GM19099 (cell line): ENCODE results near the gene INO80E.

Experiments used
- POLR2A ChIP-seq: IDR thresholded peaks from 3 replicates; pipeline ENCODE4 v1.6.1; 2011; ENCODE audit warnings: low read depth; ENCODE audit not compliant: insufficient read length; ENCODE audit errors: extremely low read depth

Gene INO80E, protein sequence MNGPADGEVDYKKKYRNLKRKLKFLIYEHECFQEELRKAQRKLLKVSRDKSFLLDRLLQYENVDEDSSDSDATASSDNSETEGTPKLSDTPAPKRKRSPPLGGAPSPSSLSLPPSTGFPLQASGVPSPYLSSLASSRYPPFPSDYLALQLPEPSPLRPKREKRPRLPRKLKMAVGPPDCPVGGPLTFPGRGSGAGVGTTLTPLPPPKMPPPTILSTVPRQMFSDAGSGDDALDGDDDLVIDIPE

GRCh38 chr16:29995911-29996765, at the start of gene INO80E:
Gene INO80E (plus strand): TSS chr16:29996241. CDS start chr16:29996311, 70 bp downstream.
- peak; percentile 74 for TF ChIP-seq POLR2A

DNA sequence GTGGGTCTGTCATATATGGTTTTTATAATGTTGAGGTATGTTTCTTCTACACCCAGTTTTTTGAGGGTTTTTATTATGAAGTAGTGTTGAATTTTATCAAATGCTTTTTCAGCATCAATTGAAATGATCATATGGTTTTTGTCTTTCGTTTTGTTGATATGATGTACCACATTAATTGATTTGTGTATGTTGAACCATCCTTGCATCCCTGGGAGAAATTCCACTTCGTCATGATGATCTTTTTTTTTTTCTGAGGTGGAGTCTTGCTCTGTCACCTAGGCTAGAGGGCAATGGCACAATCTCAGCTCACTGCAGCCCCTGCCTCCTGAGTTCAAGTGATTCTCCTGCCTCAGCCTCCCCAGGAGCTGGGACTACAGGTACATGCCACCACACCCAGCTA, 48.1 kb upstream of the INO80E start:
- TF ChIP-seq POLR2A: no peak

DNA sequence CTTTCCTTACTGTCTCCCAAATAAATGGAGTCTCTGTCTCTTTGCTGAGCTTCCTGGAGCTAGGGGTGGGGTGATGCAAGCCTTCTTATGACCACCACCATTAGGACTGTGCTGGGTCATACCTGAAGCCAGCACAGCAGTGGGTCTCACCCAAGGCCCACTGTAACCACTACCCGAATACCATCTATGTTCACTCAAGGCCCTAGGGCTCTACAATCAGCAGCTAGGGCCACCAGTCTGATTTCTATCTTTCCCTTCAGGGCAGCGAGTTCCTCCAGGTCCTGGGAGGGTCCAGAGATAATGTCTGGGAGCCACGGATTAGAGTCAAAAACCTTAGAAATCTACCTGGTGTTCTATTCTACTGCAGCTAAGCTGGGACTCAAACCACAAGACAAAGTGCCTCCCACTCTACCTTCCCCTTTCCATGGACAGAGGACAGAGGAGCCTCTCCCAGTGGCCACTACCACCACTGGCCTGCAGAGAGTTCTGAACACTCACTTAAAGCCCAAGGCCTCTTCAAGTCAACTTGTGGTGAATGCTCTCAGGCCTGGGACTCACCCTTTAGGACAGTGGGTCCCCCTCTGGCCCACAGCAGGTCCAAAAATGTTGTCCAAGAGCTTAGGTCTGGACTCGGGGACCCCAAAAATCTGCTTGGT, 45.1 kb upstream of the INO80E start:
- TF ChIP-seq POLR2A: no peak

- TF ChIP-seq POLR2A: no peak
Observed at GRCh38 chr16:29951625-29952365, 44.2 kb upstream of the INO80E start.

DNA sequence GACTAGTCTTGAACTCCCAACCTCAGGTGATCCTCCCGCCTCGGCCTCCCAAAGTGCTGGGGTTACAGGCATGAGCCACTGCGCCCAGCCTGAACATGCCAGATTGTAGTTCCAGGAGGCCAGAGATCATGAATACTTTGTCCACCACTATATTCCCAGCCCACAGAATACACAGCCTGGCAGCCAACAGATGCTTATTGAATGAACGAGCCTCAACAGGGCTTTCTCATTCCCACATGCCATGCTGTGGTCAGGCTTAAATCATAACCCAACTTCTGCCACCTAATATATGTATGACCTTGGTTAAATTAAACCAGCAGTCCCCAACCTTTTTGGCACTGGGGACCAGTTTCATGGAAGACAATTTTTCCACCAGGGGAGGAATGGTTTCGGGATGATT, 37.3 kb upstream of the INO80E start:
- no peak for TF ChIP-seq POLR2A

- no peak for TF ChIP-seq POLR2A
Observed at GRCh38 chr16:29959293-29959692, 36.7 kb upstream of the INO80E start.

DNA sequence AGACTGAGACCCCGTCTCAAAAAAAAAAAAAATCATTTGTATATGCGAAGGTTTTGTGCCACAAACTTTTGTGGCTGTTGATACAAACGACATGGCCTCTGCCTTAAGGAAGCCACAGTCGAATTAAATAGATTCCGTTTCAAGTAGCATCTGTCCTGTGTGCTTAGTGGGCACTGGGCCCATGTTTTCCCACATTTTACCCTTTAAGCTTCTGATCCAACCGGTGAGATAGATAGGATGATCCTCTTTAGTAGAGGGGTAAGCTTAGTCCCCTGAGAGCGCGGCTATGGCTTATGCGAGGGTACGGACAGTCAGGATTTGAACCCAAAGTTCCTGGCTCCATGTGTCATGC, 34.9 kb upstream of the INO80E start:
- no peak for TF ChIP-seq POLR2A

GRCh38 chr16:29961479-29962343, 34.3 kb upstream of the INO80E start, which contains the start of gene TMEM219:
Gene TMEM219 (plus strand): TSS chr16:29962079. CDS start chr16:29963144, 1,065 bp downstream.
- peak; percentile 73 for TF ChIP-seq POLR2A

DNA sequence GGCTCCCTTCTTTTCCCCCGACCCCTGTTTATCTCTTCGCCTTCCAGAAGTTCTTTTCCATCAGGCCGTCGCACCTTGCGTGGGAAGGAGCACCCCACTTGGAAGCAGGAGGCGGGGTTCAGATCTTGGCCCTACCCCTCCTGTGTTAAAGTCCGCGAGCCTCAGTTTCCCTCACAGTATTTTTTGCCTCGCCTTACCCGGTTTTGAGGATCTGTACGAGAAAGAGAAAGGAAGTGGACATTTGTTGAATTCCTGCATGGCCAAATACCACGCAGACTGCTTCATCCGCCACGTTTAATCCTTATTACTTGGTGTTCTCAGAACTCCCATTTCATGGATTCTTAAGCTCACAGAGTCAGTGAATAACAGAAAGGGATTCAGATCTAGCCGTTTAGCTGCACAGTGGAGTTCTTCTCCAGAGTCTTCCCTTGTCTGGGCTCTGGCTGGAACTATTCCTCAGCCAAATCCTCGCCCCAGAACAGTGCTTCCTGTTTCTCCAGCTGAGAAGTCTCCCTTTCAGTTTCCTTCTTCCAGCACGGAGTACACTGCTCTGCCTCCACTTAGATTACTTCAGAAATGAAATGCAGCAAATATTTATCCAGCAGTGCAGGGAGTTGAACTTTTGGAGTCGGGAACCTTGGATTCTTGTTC, 33.6 kb upstream of the INO80E start:
- no peak for TF ChIP-seq POLR2A

DNA sequence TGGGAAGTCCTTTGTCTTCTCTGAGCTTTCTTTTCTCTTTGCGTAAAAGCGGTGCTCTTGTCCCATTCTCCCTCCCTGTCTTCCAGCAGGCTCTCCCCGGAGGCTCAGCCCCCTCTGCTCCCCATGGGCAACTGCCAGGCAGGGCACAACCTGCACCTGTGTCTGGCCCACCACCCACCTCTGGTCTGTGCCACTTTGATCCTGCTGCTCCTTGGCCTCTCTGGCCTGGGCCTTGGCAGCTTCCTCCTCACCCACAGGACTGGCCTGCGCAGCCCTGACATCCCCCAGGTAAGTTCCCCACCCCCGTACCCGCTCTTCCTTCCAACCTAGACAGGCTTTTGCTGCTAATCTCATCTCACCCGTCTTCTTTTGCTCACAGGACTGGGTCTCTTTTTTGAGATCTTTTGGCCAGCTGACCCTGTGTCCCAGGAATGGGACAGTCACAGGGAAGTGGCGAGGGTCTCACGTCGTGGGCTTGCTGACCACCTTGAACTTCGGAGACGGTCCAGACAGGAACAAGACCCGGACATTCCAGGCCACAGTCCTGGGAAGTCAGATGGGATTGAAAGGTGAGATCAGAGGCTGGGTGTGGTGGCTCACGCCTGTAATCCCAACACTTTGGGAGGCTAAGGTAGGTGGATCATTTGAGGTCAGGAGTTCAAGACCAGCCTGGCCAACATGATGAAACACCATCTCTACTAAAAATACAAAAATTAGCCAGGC, 32.9 kb upstream of the INO80E start:
- TF ChIP-seq POLR2A: no peak

DNA sequence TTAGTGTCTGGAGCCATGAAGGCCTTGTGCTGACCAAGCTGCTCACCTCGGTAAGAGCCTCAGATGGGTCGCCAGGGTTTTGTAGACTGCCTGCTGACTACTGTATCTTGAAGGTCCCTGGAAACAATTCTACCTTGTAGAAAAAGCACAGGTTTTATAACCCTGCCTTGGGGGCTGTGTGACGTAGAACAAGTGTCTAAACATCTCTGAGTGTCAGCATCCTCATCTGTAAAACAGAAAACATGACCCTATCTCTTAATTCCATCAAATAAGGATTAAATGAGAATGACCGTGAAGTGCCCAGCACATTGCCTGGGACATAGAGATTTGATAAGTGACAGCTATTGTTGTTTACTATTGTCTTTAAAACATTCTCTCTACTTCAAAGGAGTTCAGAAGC, 27.8 kb upstream of the INO80E start:
- TF ChIP-seq POLR2A: no peak

GRCh38 chr16:29971304-29971703, 24.7 kb upstream of the INO80E start:
- no peak for TF ChIP-seq POLR2A

GRCh38 chr16:29972500-29972899, 23.5 kb upstream of the INO80E start:
- TF ChIP-seq POLR2A: no peak
